ENCODE data around the gene KRTAP1-3. TPM values are rescaled to one million over a fixed set of nuclear protein-coding genes. Genes with fewer than 3 reads are reported as not detected.

The KRTAP1-3 gene
- total RNA-seq, 1 donor from 2014 or later: not detected

- H3K27ac ChIP-seq: no peak overlapping the region
- no peak for DNase-seq (ENCODE audit: low spot score in 2 of 2)
- no peak for TF ChIP-seq CTCF (IDR thresholded peaks at IDR 0.05)
- H3K9me3 ChIP-seq: no peaks in the 10 kb centered on the region
- H3K36me3 ChIP-seq: no peaks in the 10 kb centered on the region
- no peaks in the 10 kb centered on the region for H3K4me1 ChIP-seq
- no peaks in the 10 kb centered on the region for H3K27me3 ChIP-seq
- H3K4me3 ChIP-seq: no peak overlapping the region
- intact Hi-C loops (cut with DNase I): no loop called here
Measured at GRCh38 chr17:40996829-40997228, 37.8 kb downstream of the KRTAP1-3 start.

- Histone ChIP-seq H3K9me3 (no peaks in the 10 kb centered on the region), H3K4me1 (no peaks in the 10 kb centered on the region), H3K27ac (no peak overlapping the region), H3K36me3 (no peaks in the 10 kb centered on the region), H3K27me3 (no peaks in the 10 kb centered on the region), H3K4me3 (no peak overlapping the region)
- no peak for DNase-seq (ENCODE audit: low spot score in 2 of 2)
- intact Hi-C loops (cut with DNase I): no loop called here
- no peak for TF ChIP-seq CTCF (IDR thresholded peaks at IDR 0.05)
Measured at GRCh38 chr17:40995116-40995515, 39.6 kb downstream of the KRTAP1-3 start.

- Histone ChIP-seq H3K9me3 (no peaks in the 10 kb centered on the region), H3K36me3 (no peaks in the 10 kb centered on the region), H3K4me1 (no peaks in the 10 kb centered on the region), H3K4me3 (no peak within 1 kb of the TSS), H3K27ac (no peak within 1 kb of the TSS), H3K27me3 (no peaks in the 10 kb centered on the region)
- no peak for DNase-seq (ENCODE audit: low spot score in 2 of 2)
- intact Hi-C loops (cut with DNase I): no loop called here
- no peak for TF ChIP-seq CTCF (IDR thresholded peaks at IDR 0.05)
Measured at GRCh38 chr17:40993839-40994238, 40.8 kb downstream of the KRTAP1-3 start, which contains the start of gene KRTAP3-3. TSS of gene KRTAP3-3 (minus strand) at chr17:40994164. CDS start at chr17:40994097, 67 bp downstream.

GRCh38 chr17:40993084-40993483, 41.6 kb downstream of the KRTAP1-3 start:
- intact Hi-C loops (cut with DNase I): no loop called here
- Histone ChIP-seq H3K9me3 (no peaks in the 10 kb centered on the region), H3K27ac (no peak overlapping the region), H3K4me1 (no peaks in the 10 kb centered on the region), H3K36me3 (no peaks in the 10 kb centered on the region), H3K27me3 (no peaks in the 10 kb centered on the region), H3K4me3 (no peak overlapping the region)
- no peak for DNase-seq (ENCODE audit: low spot score in 2 of 2)
- TF ChIP-seq CTCF (IDR thresholded peaks at IDR 0.05): no peak

GRCh38 chr17:40992666-40993065, 42.0 kb downstream of the KRTAP1-3 start:
- Histone ChIP-seq H3K4me1 (no peaks in the 10 kb centered on the region), H3K4me3 (no peak overlapping the region), H3K9me3 (no peaks in the 10 kb centered on the region), H3K36me3 (no peaks in the 10 kb centered on the region), H3K27me3 (no peaks in the 10 kb centered on the region), H3K27ac (no peak overlapping the region)
- no peak for DNase-seq (ENCODE audit: low spot score in 2 of 2)
- intact Hi-C loops (cut with DNase I): no loop called here
- no peak for TF ChIP-seq CTCF (IDR thresholded peaks at IDR 0.05)

- intact Hi-C loops (cut with DNase I): no loop called here
- Histone ChIP-seq H3K36me3 (no peaks in the 10 kb centered on the region), H3K4me3 (no peak overlapping the region), H3K4me1 (no peaks in the 10 kb centered on the region), H3K27ac (no peak overlapping the region), H3K27me3 (no peaks in the 10 kb centered on the region), H3K9me3 (no peaks in the 10 kb centered on the region)
- no peak for DNase-seq (ENCODE audit: low spot score in 2 of 2)
- no peak for TF ChIP-seq CTCF (IDR thresholded peaks at IDR 0.05)
Measured at GRCh38 chr17:40986920-40987319, 47.8 kb downstream of the KRTAP1-3 start.
